ENCODE data around the gene SPDYE1. TPM values are rescaled to one million over a fixed set of nuclear protein-coding genes. Genes with fewer than 3 reads are reported as not detected.

The SPDYE1 gene
- total RNA-seq, 6 donors from 2014 or later = not detected

GRCh38 chr7:44043902-44044301 is 46.2 kb downstream of the SPDYE1 start:
- ATAC-seq (ENCODE audit: low FRiP score in 2 of 2) = no peak
- 32 to 34% methylated on average over 8 of the region's 8 CpGs for WGBS, 2 donors
- Histone ChIP-seq H3K4me1 (peaks cover 35 to 57% (median 36%) of the 10 kb centered on the region in 4 donors), H3K4me3 (peak overlapping the region; percentile 43 to 100 (median 92)), H3K27me3 (no peaks in the 10 kb centered on the region), H3K27ac (peak overlapping the region; percentile 95 to 100 (median 98)), H3K9me3 (no peaks in the 10 kb centered on the region), H3K36me3 (peaks cover 0 to 4% (median 0%) of the 10 kb centered on the region in 4 donors)
- TF ChIP-seq POLR2AphosphoS5 (IDR thresholded peaks at IDR 0.05) (no peak), POLR2A (IDR thresholded peaks at IDR 0.05) (no peak), EP300 (IDR thresholded peaks at IDR 0.05) (no peak), CTCF (IDR thresholded peaks at IDR 0.05) (no peak)
- no peak for DNase-seq

GRCh38 chr7:44044315-44045225 is 46.9 kb downstream of the SPDYE1 start, which contains the start of gene DBNL:
DBNL (plus strand) TSS chr7:44044702; CDS start chr7:44044738, 36 bp downstream.
- TF ChIP-seq POLR2AphosphoS5 (IDR thresholded peaks at IDR 0.05) (peak; percentile 94 to 95), POLR2A (IDR thresholded peaks at IDR 0.05) (peak in 3 of 4 donors; percentile 45 to 95 (median 64)), EP300 (IDR thresholded peaks at IDR 0.05) (peak in 2 of 4 donors; percentile 44 to 70), CTCF (IDR thresholded peaks at IDR 0.05) (peak in 2 of 6 experiments; percentile 5 to 20)
- peak; percentile 94 to 96 for ATAC-seq (ENCODE audit: low FRiP score in 2 of 2)
- peak; percentile 97 to 98 for DNase-seq
- Histone ChIP-seq H3K9me3 (no peaks in the 10 kb centered on the region), H3K4me1 (peaks cover 35 to 64% (median 40%) of the 10 kb centered on the region in 4 donors), H3K4me3 (peak within 1 kb of the TSS; percentile 84 to 100 (median 98)), H3K36me3 (peaks cover 0 to 7% (median 4%) of the 10 kb centered on the region in 4 donors), H3K27ac (peak within 1 kb of the TSS; percentile 95 to 100 (median 98)), H3K27me3 (no peaks in the 10 kb centered on the region)
- WGBS, 2 donors = 2% methylated on average over 9 to 30 of the region's 74 CpGs

- H3K27me3 ChIP-seq = no peaks in the 10 kb centered on the region
- ATAC-seq (ENCODE audit: low FRiP score in 2 of 2) (no peak), DNase-seq (no peak)
- peaks cover 0 to 15% (median 11%) of the 10 kb centered on the region in 4 donors for H3K36me3 ChIP-seq
- peaks cover 35 to 68% (median 42%) of the 10 kb centered on the region in 4 donors for H3K4me1 ChIP-seq
- no peak for TF ChIP-seq CTCF (IDR thresholded peaks at IDR 0.05)
- TF ChIP-seq POLR2AphosphoS5 (IDR thresholded peaks at IDR 0.05) = no peak
- TF ChIP-seq POLR2A (IDR thresholded peaks at IDR 0.05) = no peak
- no peak for TF ChIP-seq EP300 (IDR thresholded peaks at IDR 0.05)
- H3K4me3 ChIP-seq = peak overlapping the region; percentile 84 to 100 (median 98)
- H3K9me3 ChIP-seq = no peaks in the 10 kb centered on the region
- H3K27ac ChIP-seq = peak overlapping the region; percentile 95 to 100 (median 98)
- WGBS, 2 donors = 23 to 44% methylated on average over 8 to 15 of the region's 15 CpGs
Measured at GRCh38 chr7:44045226-44046014, 47.7 kb downstream of the SPDYE1 start.

GRCh38 chr7:44046321-44047061 is 48.8 kb downstream of the SPDYE1 start:
- 59 to 60% methylated on average over 8 of the region's 8 CpGs for whole genome bisulfite sequencing, 2 donors
- H3K4me3 ChIP-seq = peak overlapping the region in 1 of 4 donors; percentile 84

More at GRCh38 chr7:44046321-44047061, 48.8 kb downstream of the SPDYE1 start:
- Histone ChIP-seq H3K27ac (peak overlapping the region; percentile 95 to 100 (median 98)), H3K9me3 (no peaks in the 10 kb centered on the region), H3K36me3 (peaks cover 0 to 25% (median 22%) of the 10 kb centered on the region in 4 donors), H3K27me3 (no peaks in the 10 kb centered on the region), H3K4me1 (peaks cover 38 to 73% (median 43%) of the 10 kb centered on the region in 4 donors)
- DNase-seq (peak in 1 of 2 donors; percentile 59), ATAC-seq (ENCODE audit: low FRiP score in 2 of 2) (peak; percentile 35 to 64)
- TF ChIP-seq EP300 (IDR thresholded peaks at IDR 0.05) = no peak
- TF ChIP-seq CTCF (IDR thresholded peaks at IDR 0.05) = no peak
- TF ChIP-seq POLR2A (IDR thresholded peaks at IDR 0.05) = peak in 1 of 4 donors; percentile 9
- TF ChIP-seq POLR2AphosphoS5 (IDR thresholded peaks at IDR 0.05) = peak; percentile 45 to 78

Data from upper lobe of left lung (tissue), 6 donors.